ENCODE data around the gene SPTLC2. TPM values are rescaled to one million over a fixed set of nuclear protein-coding genes. Genes with fewer than 3 reads are reported as not detected.
"Not testable (repeated sequence)": the region's sequence is repeated elsewhere in the genome, so short reads cannot be mapped to it uniquely, and the experiment has no call there.

Gene SPTLC2
- total RNA-seq, 1 donor from 2014 or later, result 37.3 TPM

GRCh38 chr14:77547512-77548180 is 68.8 kb downstream of the SPTLC2 start:
- DNase-seq, result no peak

- DNase-seq, result not testable (repeated sequence)
These were observed 71.3 kb downstream of the SPTLC2 start for GRCh38 chr14:77545171-77545570.

GRCh38 chr14:77544571-77544970 is 71.9 kb downstream of the SPTLC2 start:
- no peak for DNase-seq

GRCh38 chr14:77543637-77544334 is 72.7 kb downstream of the SPTLC2 start:
- no peak for DNase-seq

GRCh38 chr14:77543240-77543551 is 73.2 kb downstream of the SPTLC2 start:
- no peak for DNase-seq

GRCh38 chr14:77542421-77543239 is 73.8 kb downstream of the SPTLC2 start:
- no peak for DNase-seq

- no peak for DNase-seq
These were observed 74.5 kb downstream of the SPTLC2 start for GRCh38 chr14:77541905-77542304.

- not testable (repeated sequence) for DNase-seq
These were observed 79.5 kb downstream of the SPTLC2 start for GRCh38 chr14:77536951-77537350.

- no peak for DNase-seq
These were observed 85.4 kb downstream of the SPTLC2 start for GRCh38 chr14:77531071-77531470.

GRCh38 chr14:77529963-77530362 is 86.5 kb downstream of the SPTLC2 start:
- DNase-seq, result no peak

- DNase-seq, result no peak
These were observed 87.2 kb downstream of the SPTLC2 start for GRCh38 chr14:77529213-77529612.

- DNase-seq, result not testable (repeated sequence)
These were observed 87.7 kb downstream of the SPTLC2 start for GRCh38 chr14:77528701-77529100.

- DNase-seq, result no peak
These were observed 90.2 kb downstream of the SPTLC2 start for GRCh38 chr14:77526266-77526665.

- no peak for DNase-seq
These were observed 91.9 kb downstream of the SPTLC2 start for GRCh38 chr14:77524536-77524935.

- no peak for DNase-seq
These were observed 93.3 kb downstream of the SPTLC2 start for GRCh38 chr14:77523109-77523508.

- no peak for DNase-seq
These were observed 95.9 kb downstream of the SPTLC2 start for GRCh38 chr14:77520555-77520954.

GRCh38 chr14:77516126-77516525 is 100.3 kb downstream of the SPTLC2 start:
- DNase-seq, result no peak

GRCh38 chr14:77511486-77512162 is 104.8 kb downstream of the SPTLC2 start:
- no peak for DNase-seq

GRCh38 chr14:77509366-77509765 is 107.1 kb downstream of the SPTLC2 start:
- no peak for DNase-seq

- DNase-seq, result no peak
These were observed 107.6 kb downstream of the SPTLC2 start for GRCh38 chr14:77508876-77509275.

GRCh38 chr14:77508249-77508648 is 108.2 kb downstream of the SPTLC2 start:
- no peak for DNase-seq

GRCh38 chr14:77507762-77508161 is 108.7 kb downstream of the SPTLC2 start:
- DNase-seq, result no peak

GRCh38 chr14:77505031-77505430 is 111.4 kb downstream of the SPTLC2 start:
- DNase-seq, result no peak
